Esophagus squamous epithelium (tissue), 4 donors: ENCODE measurements around the gene BPNT1.

ENCODE experiments used
- POLR2A ChIP-seq, 4 donors: fragments of 450-650 bp; IDR thresholded peaks; one replicate each; pipeline ENCODE4 v1.6.1; 2017; ENCODE audit warnings: antibody characterized with exemption in 4 of 4, mild to moderate bottlenecking in 4 of 4, moderate library complexity in 3 of 4
- TF ChIP-seq, protein P1 (sequence below), 6 experiments: fragments of 450-650 bp in 4 of 6; fragments of 200-600 bp in 2 of 6; sonication (generic) in 2 of 6; IDR thresholded peaks; one replicate each; pipeline ENCODE4 v1.5.1; 2016 to 2019; ENCODE audit warnings: antibody characterized with exemption in 6 of 6, mild to moderate bottlenecking in 4 of 6, moderate library complexity in 4 of 6

DNA sequence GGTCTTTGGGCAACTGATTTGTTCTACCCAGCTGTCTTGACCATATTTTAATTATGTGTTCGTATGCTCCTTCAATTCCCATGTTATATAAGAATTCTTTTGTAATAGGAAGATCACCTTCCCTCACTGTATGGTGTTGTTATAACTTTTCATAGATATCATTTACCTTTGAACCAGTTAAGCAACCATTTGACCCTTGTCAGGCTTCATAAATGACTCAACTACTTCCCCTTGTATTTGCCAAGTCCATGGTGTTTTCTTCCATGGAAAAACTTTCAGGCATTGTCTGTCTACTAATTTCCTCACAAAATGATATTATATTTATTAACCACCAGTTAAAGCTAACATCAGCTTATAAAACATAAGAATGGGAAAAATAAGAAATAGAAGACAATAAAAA is 5.1 kb downstream of the BPNT1 start:
- TF ChIP-seq, protein P1, sequence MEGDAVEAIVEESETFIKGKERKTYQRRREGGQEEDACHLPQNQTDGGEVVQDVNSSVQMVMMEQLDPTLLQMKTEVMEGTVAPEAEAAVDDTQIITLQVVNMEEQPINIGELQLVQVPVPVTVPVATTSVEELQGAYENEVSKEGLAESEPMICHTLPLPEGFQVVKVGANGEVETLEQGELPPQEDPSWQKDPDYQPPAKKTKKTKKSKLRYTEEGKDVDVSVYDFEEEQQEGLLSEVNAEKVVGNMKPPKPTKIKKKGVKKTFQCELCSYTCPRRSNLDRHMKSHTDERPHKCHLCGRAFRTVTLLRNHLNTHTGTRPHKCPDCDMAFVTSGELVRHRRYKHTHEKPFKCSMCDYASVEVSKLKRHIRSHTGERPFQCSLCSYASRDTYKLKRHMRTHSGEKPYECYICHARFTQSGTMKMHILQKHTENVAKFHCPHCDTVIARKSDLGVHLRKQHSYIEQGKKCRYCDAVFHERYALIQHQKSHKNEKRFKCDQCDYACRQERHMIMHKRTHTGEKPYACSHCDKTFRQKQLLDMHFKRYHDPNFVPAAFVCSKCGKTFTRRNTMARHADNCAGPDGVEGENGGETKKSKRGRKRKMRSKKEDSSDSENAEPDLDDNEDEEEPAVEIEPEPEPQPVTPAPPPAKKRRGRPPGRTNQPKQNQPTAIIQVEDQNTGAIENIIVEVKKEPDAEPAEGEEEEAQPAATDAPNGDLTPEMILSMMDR (IDR thresholded peaks at IDR 0.05) = no peak
- TF ChIP-seq POLR2A (IDR thresholded peaks at IDR 0.05) = no peak
